Caco-2 (cell line): ENCODE data around the gene DENND1A. TPM values are rescaled to one million over a fixed set of nuclear protein-coding genes. Genes with fewer than 3 reads are reported as not detected.
"Not testable (repeated sequence)": the region's sequence is repeated elsewhere in the genome, so short reads cannot be mapped to it uniquely, and the experiment has no call there.

Experiments used
- BruUV-seq: library from RNA; stranded (reverse); fragments of 400-500 nt; replicated peaks from 2 replicates; lab custom pipeline; 2021; lab: Mats Ljungman, UMichigan
- CTCF ChIA-PET: fragments of 300-600 bp; sonication (Branson Sonifier 250); formaldehyde crosslinking; loops from one replicate; lab custom pipeline; 2022; ENCODE audit warnings: antibody characterized with exemption; lab: Charles Lee
- POLR2A ChIA-PET: fragments of 300-600 bp; sonication (Branson Sonifier 250); formaldehyde crosslinking; loops from one replicate; lab custom pipeline; 2022; ENCODE audit warnings: antibody characterized with exemption; lab: Charles Lee
- DNase-seq, 2 experiments: peaks; one replicate each; pipeline versions ENCODE4 v3.0.0 to v3.0.0-alpha.2; 2020 to 2022
- H3K27me3 ChIP-seq: replicated peaks from 2 replicates; pipeline ENCODE4 v1.6.0; 2011; ENCODE audit warnings: low read length; ENCODE audit not compliant: control insufficient read depth, insufficient read depth
- H3K36me3 ChIP-seq: 2 replicates; pipeline ENCODE4 v1.5.1; 2011; ENCODE audit warnings: low read length; ENCODE audit not compliant: control insufficient read depth, insufficient read depth
- H3K4me1 ChIP-seq: fragments of 250-450 bp; sonication (Bioruptor Pico); 2 replicates; pipeline ENCODE4 v1.5.1; 2020; ENCODE audit warnings: mild to moderate bottlenecking
- H3K4me3 ChIP-seq: 2 replicates; pipeline ENCODE4 v1.5.1; 2011; ENCODE audit warnings: low read depth, mild to moderate bottlenecking, control low read depth, low read length
- H3K9me3 ChIP-seq: fragments of 250-450 bp; sonication (Bioruptor Pico); 2 replicates; pipeline ENCODE4 v1.5.1; 2020; ENCODE audit warnings: mild to moderate bottlenecking, moderate library complexity
- H3K27ac Mint-ChIP-seq: one replicate; pipeline ENCODE4 v1.8.0; 2022; ENCODE audit warnings: mixed read lengths; ENCODE audit not compliant: unreplicated experiment
- H3K27me3 Mint-ChIP-seq: one replicate; pipeline ENCODE4 v1.8.0; 2022; ENCODE audit warnings: mixed read lengths; ENCODE audit not compliant: insufficient read depth, unreplicated experiment
- H3K36me3 Mint-ChIP-seq: one replicate; pipeline ENCODE4 v1.8.0; 2022; ENCODE audit warnings: mild to moderate bottlenecking, mixed read lengths; ENCODE audit not compliant: insufficient read depth, unreplicated experiment
- H3K4me1 Mint-ChIP-seq: one replicate; pipeline ENCODE4 v1.8.0; 2022; ENCODE audit warnings: low read depth, mixed read lengths; ENCODE audit not compliant: unreplicated experiment
- H3K4me3 Mint-ChIP-seq: one replicate; pipeline ENCODE4 v1.8.0; 2022; ENCODE audit warnings: mild to moderate bottlenecking, moderate library complexity, mixed read lengths; ENCODE audit not compliant: unreplicated experiment
- H3K9me3 Mint-ChIP-seq: one replicate; pipeline ENCODE4 v1.8.0; 2022; ENCODE audit warnings: mixed read lengths; ENCODE audit not compliant: unreplicated experiment
- intact Hi-C: fragments of 100-400 bp; cut with micrococcal nuclease; formaldehyde crosslinking; loops from one replicate; pipeline ENCODE4 v1.10.0; 2022; ENCODE audit not compliant: unreplicated experiment
- total RNA-seq: library from RNA; stranded (reverse); gene quantifications from 2 replicates; pipeline ENCODE4 v1.2.3, GENCODE V29; 2022
- TF ChIP-seq, protein P1 (sequence below), 2 experiments: fragments of 200-600 bp in 1 of 2; IDR thresholded peaks; 1 replicate in 1 of 2; 2 replicates in 1 of 2; pipeline versions ENCODE4 v1.5.1 to v1.8.0; 2011 to 2022; ENCODE audit warnings: antibody characterized with exemption in 1 of 2, control low read depth in 1 of 2, inconsistent platforms in 1 of 2, low read depth in 1 of 2, low read length in 1 of 2, mild to moderate bottlenecking in 1 of 2, moderate library complexity in 1 of 2; ENCODE audit not compliant: insufficient read depth in 1 of 2, severe bottlenecking in 1 of 2, unreplicated experiment in 1 of 2

Gene DENND1A
- total RNA-seq, 1 experiment from 2014 or later = 41.6 TPM

- H3K27me3 Mint-ChIP-seq = no peaks in the 10 kb centered on the region
- H3K4me3 ChIP-seq = no peak overlapping the region
- no TSS peak for BruUV-seq
- H3K4me3 Mint-ChIP-seq = no peak overlapping the region
- H3K36me3 ChIP-seq = 0 out of 2 replicates have a peak, but pooled peaks cover 2% of the 10 kb centered on the region
- peak; percentile 38 to 51 for DNase-seq
- TF ChIP-seq, protein P1, sequence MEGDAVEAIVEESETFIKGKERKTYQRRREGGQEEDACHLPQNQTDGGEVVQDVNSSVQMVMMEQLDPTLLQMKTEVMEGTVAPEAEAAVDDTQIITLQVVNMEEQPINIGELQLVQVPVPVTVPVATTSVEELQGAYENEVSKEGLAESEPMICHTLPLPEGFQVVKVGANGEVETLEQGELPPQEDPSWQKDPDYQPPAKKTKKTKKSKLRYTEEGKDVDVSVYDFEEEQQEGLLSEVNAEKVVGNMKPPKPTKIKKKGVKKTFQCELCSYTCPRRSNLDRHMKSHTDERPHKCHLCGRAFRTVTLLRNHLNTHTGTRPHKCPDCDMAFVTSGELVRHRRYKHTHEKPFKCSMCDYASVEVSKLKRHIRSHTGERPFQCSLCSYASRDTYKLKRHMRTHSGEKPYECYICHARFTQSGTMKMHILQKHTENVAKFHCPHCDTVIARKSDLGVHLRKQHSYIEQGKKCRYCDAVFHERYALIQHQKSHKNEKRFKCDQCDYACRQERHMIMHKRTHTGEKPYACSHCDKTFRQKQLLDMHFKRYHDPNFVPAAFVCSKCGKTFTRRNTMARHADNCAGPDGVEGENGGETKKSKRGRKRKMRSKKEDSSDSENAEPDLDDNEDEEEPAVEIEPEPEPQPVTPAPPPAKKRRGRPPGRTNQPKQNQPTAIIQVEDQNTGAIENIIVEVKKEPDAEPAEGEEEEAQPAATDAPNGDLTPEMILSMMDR (IDR thresholded peaks at IDR 0.05; ENCODE audit: insufficient read depth in 1 of 2, low read depth in 1 of 2, low read length in 1 of 2, severe bottlenecking in 1 of 2, unreplicated experiment in 1 of 2) = peak in 1 of 2 experiments; percentile 17
- no peaks in the 10 kb centered on the region for H3K27me3 ChIP-seq
- H3K4me1 Mint-ChIP-seq = no peaks in the 10 kb centered on the region
- peaks cover 13% of the 10 kb centered on the region for H3K36me3 Mint-ChIP-seq
- H3K9me3 ChIP-seq = no peaks in the 10 kb centered on the region
- H3K27ac Mint-ChIP-seq = no peak overlapping the region
- intact Hi-C loops = no loop called here
- ChIA-PET CTCF (no interaction called here), POLR2A (no interaction called here)
- H3K4me1 ChIP-seq = no peaks in the 10 kb centered on the region
- H3K9me3 Mint-ChIP-seq = no peaks in the 10 kb centered on the region
These were observed 495.2 kb downstream of the DENND1A start for GRCh38 chr9:123434619-123435240.

DNA sequence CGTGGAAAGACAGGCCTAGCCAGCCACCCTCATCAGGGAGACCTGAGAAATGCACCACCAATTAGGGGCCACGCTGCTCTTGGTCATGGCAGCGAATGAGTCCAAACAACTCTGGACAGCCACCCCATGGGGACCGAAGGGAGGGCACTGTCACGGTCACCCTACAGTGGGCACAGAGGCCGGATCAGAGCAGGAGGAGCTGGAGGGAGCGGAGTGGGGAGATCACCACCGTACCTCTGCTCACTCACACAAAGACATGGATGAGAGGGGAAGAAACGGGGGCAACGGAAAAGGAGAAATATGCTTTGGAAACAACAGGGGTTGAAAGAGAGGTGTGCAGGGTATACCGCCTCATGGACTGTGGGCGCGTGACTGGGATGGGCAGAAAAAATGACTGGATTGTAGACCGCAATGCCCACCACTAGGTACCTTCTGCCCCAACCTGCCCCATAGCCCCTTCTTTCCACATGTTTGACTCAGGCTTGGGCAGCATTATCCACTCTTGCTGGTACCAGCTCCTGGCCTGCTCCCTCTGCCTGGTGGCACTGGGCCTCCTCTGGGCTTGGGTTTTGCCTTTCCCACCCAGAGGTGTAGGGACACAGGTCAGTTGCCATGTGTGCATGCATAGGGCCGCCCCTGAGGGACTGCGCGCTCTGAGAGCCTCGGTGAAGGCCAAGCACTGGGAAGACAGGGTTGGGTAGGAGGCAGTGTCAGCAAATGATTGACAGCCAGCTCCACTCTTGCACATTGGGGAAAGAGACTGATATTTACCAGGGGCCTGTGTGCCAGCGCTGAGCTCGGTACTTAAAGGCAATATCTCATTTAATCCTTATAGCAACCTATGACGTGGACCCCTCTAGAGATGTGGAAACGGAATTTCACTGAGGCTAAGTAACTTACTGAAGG lies 497.3 kb downstream of the DENND1A start:
- Histone ChIP-seq H3K9me3 (no peaks in the 10 kb centered on the region), H3K4me1 (no peaks in the 10 kb centered on the region), H3K36me3 (0 out of 2 replicates have a peak, but pooled peaks cover 2% of the 10 kb centered on the region), H3K4me3 (no peak overlapping the region), H3K27me3 (no peaks in the 10 kb centered on the region)
- H3K36me3 Mint-ChIP-seq = peaks cover 13% of the 10 kb centered on the region
- intact Hi-C loops = no loop called here
- no peaks in the 10 kb centered on the region for H3K4me1 Mint-ChIP-seq
- TF ChIP-seq, protein P1 (IDR thresholded peaks at IDR 0.05; ENCODE audit: insufficient read depth in 1 of 2, low read depth in 1 of 2, low read length in 1 of 2, severe bottlenecking in 1 of 2, unreplicated experiment in 1 of 2) = no peak
- CTCF ChIA-PET = no interaction called here
- no peaks in the 10 kb centered on the region for H3K9me3 Mint-ChIP-seq
- no peaks in the 10 kb centered on the region for H3K27me3 Mint-ChIP-seq
- POLR2A ChIA-PET = no interaction called here
- H3K27ac Mint-ChIP-seq = no peak overlapping the region
- BruUV-seq = no TSS peak
- H3K4me3 Mint-ChIP-seq = no peak overlapping the region
- DNase-seq = no peak

DNA sequence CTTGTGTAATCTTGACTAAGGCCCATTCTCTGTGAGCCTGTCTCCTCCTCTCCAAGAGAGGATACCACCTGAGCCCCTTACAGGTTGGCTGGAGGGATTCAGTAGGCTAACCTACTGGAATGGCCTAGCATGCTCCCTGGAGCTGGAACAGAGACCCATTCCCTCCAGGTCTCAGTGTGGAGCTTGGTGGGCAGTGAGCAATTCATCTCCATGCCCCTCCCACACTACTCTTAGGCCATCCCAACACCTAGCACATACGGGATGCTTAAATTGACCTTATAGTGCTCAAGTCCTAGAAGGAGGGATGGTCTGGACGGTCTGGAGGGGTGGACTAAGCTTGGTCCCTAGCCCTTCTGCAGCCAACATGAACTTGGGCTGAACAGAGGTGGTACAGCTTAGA lies 498.3 kb downstream of the DENND1A start:
- Histone ChIP-seq H3K9me3 (no peaks in the 10 kb centered on the region), H3K4me1 (no peaks in the 10 kb centered on the region), H3K36me3 (0 out of 2 replicates have a peak, but pooled peaks cover 2% of the 10 kb centered on the region), H3K27me3 (no peaks in the 10 kb centered on the region), H3K4me3 (no peak overlapping the region)
- Mint-ChIP-seq H3K36me3 (peaks cover 13% of the 10 kb centered on the region), H3K4me3 (no peak overlapping the region), H3K4me1 (no peaks in the 10 kb centered on the region), H3K9me3 (no peaks in the 10 kb centered on the region), H3K27me3 (no peaks in the 10 kb centered on the region), H3K27ac (no peak overlapping the region)
- ChIA-PET POLR2A (no interaction called here), CTCF (no interaction called here)
- intact Hi-C loops = no loop called here
- TF ChIP-seq, protein P1 (IDR thresholded peaks at IDR 0.05; ENCODE audit: insufficient read depth in 1 of 2, low read depth in 1 of 2, low read length in 1 of 2, severe bottlenecking in 1 of 2, unreplicated experiment in 1 of 2) = no peak
- DNase-seq = no peak
- no TSS peak for BruUV-seq

DNA sequence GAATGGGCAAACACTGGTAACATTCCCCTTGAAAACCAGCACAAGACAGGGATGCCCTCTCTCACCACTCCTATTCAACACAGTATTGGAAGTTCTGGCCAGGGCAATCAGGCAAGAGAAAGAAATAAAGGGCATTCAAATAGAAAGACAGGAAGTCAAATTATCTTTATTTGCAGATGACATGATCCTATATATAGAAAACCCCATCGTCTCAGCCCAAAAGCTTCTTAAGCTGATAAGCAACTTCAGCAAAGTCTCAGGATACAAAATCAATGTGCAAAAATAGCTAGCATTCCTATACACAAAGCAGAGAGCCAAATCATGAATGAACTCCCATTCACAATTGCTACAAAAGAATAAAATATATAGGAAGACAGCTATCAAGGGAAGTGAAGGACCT lies 501.5 kb downstream of the DENND1A start:
- intact Hi-C loops, H3K27ac Mint-ChIP-seq, H3K4me3 Mint-ChIP-seq, H3K27me3 Mint-ChIP-seq, H3K4me1 Mint-ChIP-seq, DNase-seq, H3K9me3 ChIP-seq, H3K9me3 Mint-ChIP-seq, CTCF ChIA-PET, H3K4me3 ChIP-seq, H3K36me3 ChIP-seq, H3K27me3 ChIP-seq, H3K4me1 ChIP-seq, POLR2A ChIA-PET, BruUV-seq: not testable (repeated sequence)
- H3K36me3 Mint-ChIP-seq = peaks cover 28% of the 10 kb centered on the region
